ENCODE results near the gene GFRA1.

GFRA1 gene

GRCh38 chr10:116027355-116027754 is 245.7 kb downstream of the GFRA1 start:
- no peak for DNase-seq (ENCODE audit: low spot score)

- no peak for DNase-seq (ENCODE audit: low spot score)
Observed at GRCh38 chr10:116026725-116027124, 246.3 kb downstream of the GFRA1 start.

- no peak for DNase-seq (ENCODE audit: low spot score)
Observed at GRCh38 chr10:116026315-116026714, 246.7 kb downstream of the GFRA1 start.

DNA sequence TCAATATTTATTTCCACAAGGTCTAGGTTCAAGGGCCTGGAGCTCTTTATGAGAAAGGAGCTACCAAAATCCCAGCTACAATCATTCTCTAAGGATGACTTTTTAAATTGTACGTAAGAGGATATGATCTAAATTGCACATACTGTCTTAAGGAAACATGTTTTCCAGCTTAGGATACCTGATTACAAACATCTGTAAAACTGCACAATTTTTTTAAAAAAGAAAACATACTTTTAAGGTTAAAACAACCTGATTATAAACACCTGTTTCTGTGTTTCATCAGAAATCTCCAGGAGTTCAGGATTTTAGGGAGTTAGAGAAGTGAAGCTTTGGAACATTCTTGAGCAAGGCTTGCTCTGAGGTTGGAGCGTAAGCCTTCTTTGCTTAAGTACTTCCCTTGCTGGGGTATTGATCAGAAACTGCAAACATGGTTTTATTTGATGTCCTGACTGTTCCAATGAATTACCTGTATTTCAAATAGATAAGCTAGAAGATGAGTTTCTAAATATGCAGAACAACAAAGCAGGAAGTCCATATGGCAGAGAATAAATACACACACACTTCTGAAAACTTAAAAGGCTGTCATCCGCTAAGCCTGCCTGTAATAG is 248.6 kb downstream of the GFRA1 start:
- no peak for DNase-seq (ENCODE audit: low spot score)

DNA sequence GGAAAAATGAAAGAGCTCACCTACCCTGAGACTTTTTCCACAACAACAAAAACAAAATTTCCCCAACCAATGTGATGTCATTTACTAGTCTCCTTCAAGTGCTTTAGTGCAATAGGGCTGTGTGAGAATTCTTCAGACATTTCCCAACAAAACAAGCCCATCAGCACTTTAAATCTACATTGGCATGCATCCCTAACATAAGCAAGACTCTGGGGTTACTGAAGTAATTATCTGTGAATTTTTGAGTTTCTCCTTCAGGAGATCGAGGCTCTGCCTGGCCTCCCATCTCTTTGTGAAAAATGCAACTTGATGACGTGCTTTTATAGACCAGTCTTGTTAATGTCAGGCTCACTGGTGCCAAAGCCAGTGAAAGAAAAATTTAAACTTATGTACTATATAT is 255.6 kb downstream of the GFRA1 start:
- no peak for DNase-seq (ENCODE audit: low spot score)

DNA sequence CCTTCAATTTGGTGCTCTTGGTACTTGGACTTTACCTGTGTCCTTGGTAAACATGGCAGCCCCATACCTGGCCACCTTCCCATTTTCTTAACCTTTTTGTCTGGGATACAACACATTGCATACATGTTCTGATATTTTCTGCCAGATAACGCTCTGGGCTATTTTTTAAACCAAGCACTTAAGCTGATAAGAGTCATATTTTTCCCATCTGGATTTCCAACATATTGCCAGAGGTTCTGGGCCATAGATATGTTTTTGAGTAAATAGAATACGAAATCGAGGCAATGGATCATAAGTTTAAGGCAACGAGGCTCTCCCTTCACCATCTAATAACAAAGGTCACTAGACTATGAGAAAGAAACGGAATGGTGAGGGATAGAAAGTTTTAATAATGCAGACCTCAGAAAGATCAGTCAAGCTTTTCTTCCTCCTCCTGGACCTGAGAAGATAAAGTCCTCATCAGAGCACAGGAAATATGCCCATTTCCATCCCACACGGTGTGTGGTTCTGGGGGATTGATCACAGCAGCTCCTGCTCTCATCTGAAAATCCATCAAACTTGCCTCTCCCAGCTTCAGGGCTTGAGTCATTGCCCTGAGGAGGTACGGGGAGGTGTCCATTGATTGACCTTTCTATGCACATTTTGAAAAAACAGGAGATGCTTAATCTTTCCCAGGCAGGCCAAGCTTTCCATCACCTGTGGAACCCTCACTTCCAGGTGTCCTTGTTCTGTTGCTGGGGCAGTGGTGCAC is 257.2 kb downstream of the GFRA1 start:
- no peak for DNase-seq (ENCODE audit: low spot score)

DNA sequence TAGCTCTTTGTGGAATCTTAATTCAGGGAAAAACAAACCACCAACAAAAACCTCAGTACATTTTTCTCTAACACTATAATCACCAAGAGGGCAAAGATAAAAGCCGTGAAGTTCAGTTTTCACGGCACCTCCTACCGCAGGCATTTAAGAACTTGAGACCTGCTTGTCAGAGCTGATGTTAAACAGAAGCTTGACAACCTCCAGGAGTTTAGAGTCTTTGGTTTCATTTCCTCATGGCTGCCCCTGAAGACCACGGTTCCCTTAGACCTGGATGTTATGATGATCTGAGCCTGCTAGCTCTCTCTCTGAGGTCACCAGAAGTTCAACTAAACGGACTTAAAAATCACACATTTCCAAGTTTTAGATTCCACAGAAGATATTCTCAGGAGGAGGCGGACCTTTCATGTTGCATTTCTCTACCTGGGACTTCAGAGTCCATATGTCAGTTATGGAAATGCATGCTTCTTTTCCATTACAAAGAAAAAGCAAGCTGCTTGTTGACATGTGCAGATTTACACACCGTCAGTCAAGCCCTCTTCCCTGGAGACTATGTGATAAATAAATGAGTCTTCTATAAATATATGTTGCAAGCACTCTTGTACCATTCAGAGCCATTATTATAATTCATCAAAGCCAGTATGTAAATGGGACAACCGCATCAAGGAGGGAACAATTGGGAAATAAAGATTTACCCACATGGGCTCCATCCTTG is 258.0 kb downstream of the GFRA1 start:
- no peak for DNase-seq (ENCODE audit: low spot score)

GRCh38 chr10:116014326-116014725 is 258.7 kb downstream of the GFRA1 start:
- DNase-seq (ENCODE audit: low spot score), result no peak

- DNase-seq (ENCODE audit: low spot score), result no peak
Observed at GRCh38 chr10:116011929-116012328, 261.1 kb downstream of the GFRA1 start.

DNA sequence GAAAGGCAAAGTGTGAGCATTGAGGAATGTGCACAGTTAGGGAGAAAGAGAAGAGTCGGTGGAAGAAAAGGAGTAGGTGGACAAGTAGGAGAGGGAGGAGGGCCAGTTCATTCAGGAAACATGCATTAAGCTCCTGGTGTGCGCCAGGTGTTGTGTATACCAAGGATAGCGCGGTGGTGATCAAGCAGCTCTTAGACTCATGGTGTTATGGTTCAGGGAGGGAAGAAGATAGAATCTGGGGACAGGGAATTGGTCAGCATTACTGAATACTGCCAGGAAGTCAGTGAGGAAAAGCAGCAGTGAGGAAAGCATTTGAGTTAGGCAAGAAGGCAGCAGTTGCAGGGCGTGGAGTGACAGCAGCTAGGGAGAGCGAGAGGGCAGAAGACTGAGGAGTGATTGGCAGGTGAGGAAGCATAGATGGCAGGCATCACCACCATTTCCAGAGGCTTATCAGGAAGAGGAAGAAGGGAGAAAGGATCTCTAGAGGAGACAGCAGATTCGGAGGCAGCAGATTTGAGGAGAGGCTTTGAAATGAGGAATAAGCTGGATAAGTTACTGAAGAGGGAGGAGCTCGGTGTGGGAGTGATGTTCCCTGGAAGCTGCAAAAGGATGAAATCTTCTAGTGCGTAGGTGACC is 265.6 kb downstream of the GFRA1 start:
- DNase-seq (ENCODE audit: low spot score), result no peak

All from hematopoietic multipotent progenitor cell treated with erythropoietin and hydrocortisone succinate and interleukin-3 and kit ligand, for 15 days (in vitro differentiated cells).